Liver (tissue), 9 donors: ENCODE results near the gene POLR2B. TPM values are rescaled to one million over a fixed set of nuclear protein-coding genes. Genes with fewer than 3 reads are reported as not detected.
A peak's percentile ranks its signal among the peaks of the same experiment; 100 is the strongest.

Experiments
- DNase-seq: peaks from one replicate; pipeline ENCODE4 v3.0.0-alpha.2; 2017; ENCODE audit warnings: low spot score
- H3K27ac ChIP-seq, 2 donors: one replicate each; pipeline ENCODE4 v1.7.0; 2013; ENCODE audit warnings: inconsistent platforms in 2 of 2, low read length in 2 of 2, control low read depth in 1 of 2, low read depth in 1 of 2, mild to moderate bottlenecking in 1 of 2
- H3K27me3 ChIP-seq, 4 donors: one replicate each; pipeline versions ENCODE4 v1.6.1 to v1.7.0; 2013; ENCODE audit warnings: low read length in 3 of 4, inconsistent platforms in 1 of 4, mild to moderate bottlenecking in 1 of 4, moderate library complexity in 1 of 4; ENCODE audit not compliant: control insufficient read depth in 4 of 4, insufficient read depth in 4 of 4
- H3K36me3 ChIP-seq, 4 donors: one replicate each; pipeline versions ENCODE4 v1.6.1 to v1.7.0; 2013; ENCODE audit warnings: low read length in 3 of 4, mild to moderate bottlenecking in 3 of 4, low read depth in 1 of 4, moderate library complexity in 1 of 4; ENCODE audit not compliant: control insufficient read depth in 4 of 4, insufficient read depth in 3 of 4
- H3K4me1 ChIP-seq, 4 donors: one replicate each; pipeline versions ENCODE4 v1.6.1 to v1.7.0; 2013; ENCODE audit warnings: low read length in 3 of 4, mild to moderate bottlenecking in 3 of 4, moderate library complexity in 1 of 4; ENCODE audit not compliant: control insufficient read depth in 4 of 4, insufficient read depth in 4 of 4
- H3K4me3 ChIP-seq, 3 donors: one replicate each; pipeline versions ENCODE4 v1.6.1 to v1.7.0; 2013; ENCODE audit warnings: low read length in 3 of 3, control low read depth in 1 of 3, low read depth in 1 of 3, mild to moderate bottlenecking in 1 of 3
- H3K9ac ChIP-seq, 2 donors: one replicate each; pipeline ENCODE4 v1.7.0; 2013; ENCODE audit warnings: low read length in 2 of 2, mild to moderate bottlenecking in 2 of 2, moderate library complexity in 2 of 2, control low read depth in 1 of 2, low read depth in 1 of 2
- H3K9me3 ChIP-seq, 4 donors: one replicate each; pipeline versions ENCODE4 v1.6.1 to v1.7.0; 2013; ENCODE audit warnings: low read length in 3 of 4; ENCODE audit not compliant: control insufficient read depth in 4 of 4
- ATF3 ChIP-seq: IDR thresholded peaks from 2 replicates; pipeline ENCODE4 v1.6.1; 2016; ENCODE audit warnings: antibody characterized with exemption
- EGR1 ChIP-seq, 2 donors: IDR thresholded peaks; 2 replicates each; pipeline ENCODE4 v1.6.1; 2016 to 2018; ENCODE audit warnings: antibody characterized with exemption in 2 of 2, low read depth in 2 of 2
- FOXA1 ChIP-seq: IDR thresholded peaks from 2 replicates; pipeline ENCODE4 v1.6.1; 2016; ENCODE audit warnings: antibody characterized with exemption
- FOXA2 ChIP-seq: IDR thresholded peaks from 2 replicates; pipeline ENCODE4 v1.6.1; 2016; ENCODE audit warnings: antibody characterized with exemption
- GABPA ChIP-seq, 2 donors: IDR thresholded peaks in 1 of 2; conservative IDR thresholded peaks in 1 of 2; 2 replicates each; pipeline ENCODE4 v1.6.1; 2016; ENCODE audit warnings: antibody characterized with exemption in 2 of 2, mild to moderate bottlenecking in 1 of 2, moderate library complexity in 1 of 2
- HNF4A ChIP-seq, 2 donors: conservative IDR thresholded peaks; 2 replicates each; pipeline ENCODE4 v1.6.1; 2016; ENCODE audit warnings: antibody characterized with exemption in 2 of 2, mild to moderate bottlenecking in 2 of 2
- HNF4G ChIP-seq: IDR thresholded peaks from 2 replicates; pipeline ENCODE4 v1.6.1; 2016; ENCODE audit warnings: antibody characterized with exemption
- MAX ChIP-seq: IDR thresholded peaks from 2 replicates; pipeline ENCODE4 v1.6.1; 2016; ENCODE audit warnings: antibody characterized with exemption
- NR2F2 ChIP-seq: IDR thresholded peaks from 2 replicates; pipeline ENCODE4 v1.6.1; 2016; ENCODE audit warnings: antibody characterized with exemption
- RAD21 ChIP-seq, 2 donors: IDR thresholded peaks; 2 replicates each; pipeline ENCODE4 v1.6.1; 2016; ENCODE audit warnings: antibody characterized with exemption in 2 of 2, mild to moderate bottlenecking in 2 of 2
- REST ChIP-seq: IDR thresholded peaks from 2 replicates; pipeline ENCODE4 v1.6.1; 2016; ENCODE audit warnings: antibody characterized with exemption, mild to moderate bottlenecking
- RXRA ChIP-seq, 2 donors: IDR thresholded peaks; 2 replicates each; pipeline ENCODE4 v1.6.1; 2017 to 2018; ENCODE audit warnings: antibody characterized with exemption in 2 of 2, mild to moderate bottlenecking in 1 of 2
- TAF1 ChIP-seq: conservative IDR thresholded peaks from 2 replicates; pipeline ENCODE4 v1.6.1; 2016; ENCODE audit warnings: antibody characterized with exemption, mild to moderate bottlenecking
- YY1 ChIP-seq: IDR thresholded peaks from 2 replicates; pipeline ENCODE4 v1.6.1; 2016; ENCODE audit warnings: antibody characterized with exemption, mild to moderate bottlenecking
- ZBTB33 ChIP-seq: IDR thresholded peaks from 2 replicates; pipeline ENCODE4 v1.6.1; 2016; ENCODE audit warnings: antibody characterized with exemption
- WGBS: extraction: QIAGEN DNeasy Blood & Tissue Kit; methylation state at CpG from one replicate; pipeline ENCODE4 v1.1.7; 2013; 5-methylcytosine and 5-hydroxymethylcytosine counted together
- polyA plus RNA-seq, 2 donors: library from polyadenylated mRNA; stranded (reverse) in 1 of 2; unstranded in 1 of 2; fragments of 200-250 nt in 1 of 2; fragments of >200 nt in 1 of 2; fragmentation: Nextera tagmentation in 1 of 2; extraction: Ambion mirVana in 1 of 2; gene quantifications; one replicate each; pipeline versions ENCODE4 v1.2.1 to v1.2.3, GENCODE V29; 2013 to 2015
- total RNA-seq, 2 donors: library from RNA; depleted of rRNA; stranded (reverse); fragments of >200 nt; gene quantifications; one replicate each; pipeline ENCODE4 v1.2.3, GENCODE V29; 2014
- TF ChIP-seq, protein P1 (sequence below): fragments of 150-350 bp; IDR thresholded peaks from 2 replicates; pipeline ENCODE4 v1.5.1; 2017; ENCODE audit warnings: improper control_type of control experiment, low read depth, low read length; ENCODE audit not compliant: missing input control
- donor health status: healthy.
- donor health status: healthy.
- donor health status: healthy.
- donor health status: healthy.
- donor health status: healthy.

The POLR2B gene
- 10 to 100 TPM; 55.4 to 64.4 TPM for total RNA-seq
- polyA plus RNA-seq = 10 to 100 TPM; 16.6 to 24.6 TPM

- Histone ChIP-seq H3K4me1 (peaks cover 5 to 37% (median 22%) of the 10 kb centered on the region in 4 donors), H3K4me3 (peak within 1 kb of the TSS; percentile 93 to 100 (median 97)), H3K27me3 (no peaks in the 10 kb centered on the region), H3K9me3 (peaks cover 0 to 2% (median 0%) of the 10 kb centered on the region in 4 donors), H3K9ac (peak within 1 kb of the TSS; percentile 71 to 97), H3K27ac (peak within 1 kb of the TSS; percentile 88 to 93), H3K36me3 (peaks cover 1 to 3% (median 2%) of the 10 kb centered on the region in 4 donors)
- TF ChIP-seq FOXA1 (peak; percentile 26), REST (peak; percentile 86), TAF1 (peak; percentile 88), ZBTB33 (peak; percentile 97), HNF4A (conservative IDR thresholded peaks at IDR 0.05) (peak; percentile 34 to 38), HNF4G (no peak), NR2F2 (peak; percentile 87), EGR1 (IDR thresholded peaks at IDR 0.05; ENCODE audit: low read depth in 2 of 2) (peak in 1 of 2 donors; percentile 65), RXRA (IDR thresholded peaks at IDR 0.05) (peak; percentile 60 to 67), YY1 (peak; percentile 87), GABPA (IDR thresholded peaks at IDR 0.05 in 1 of 2, conservative IDR thresholded peaks at IDR 0.05 in 1 of 2) (peak in 1 of 2 donors; percentile 88), MAX (peak; percentile 88), ATF3 (no peak), RAD21 (IDR thresholded peaks at IDR 0.05) (no peak), FOXA2 (peak; percentile 8)
- TF ChIP-seq, protein P1, sequence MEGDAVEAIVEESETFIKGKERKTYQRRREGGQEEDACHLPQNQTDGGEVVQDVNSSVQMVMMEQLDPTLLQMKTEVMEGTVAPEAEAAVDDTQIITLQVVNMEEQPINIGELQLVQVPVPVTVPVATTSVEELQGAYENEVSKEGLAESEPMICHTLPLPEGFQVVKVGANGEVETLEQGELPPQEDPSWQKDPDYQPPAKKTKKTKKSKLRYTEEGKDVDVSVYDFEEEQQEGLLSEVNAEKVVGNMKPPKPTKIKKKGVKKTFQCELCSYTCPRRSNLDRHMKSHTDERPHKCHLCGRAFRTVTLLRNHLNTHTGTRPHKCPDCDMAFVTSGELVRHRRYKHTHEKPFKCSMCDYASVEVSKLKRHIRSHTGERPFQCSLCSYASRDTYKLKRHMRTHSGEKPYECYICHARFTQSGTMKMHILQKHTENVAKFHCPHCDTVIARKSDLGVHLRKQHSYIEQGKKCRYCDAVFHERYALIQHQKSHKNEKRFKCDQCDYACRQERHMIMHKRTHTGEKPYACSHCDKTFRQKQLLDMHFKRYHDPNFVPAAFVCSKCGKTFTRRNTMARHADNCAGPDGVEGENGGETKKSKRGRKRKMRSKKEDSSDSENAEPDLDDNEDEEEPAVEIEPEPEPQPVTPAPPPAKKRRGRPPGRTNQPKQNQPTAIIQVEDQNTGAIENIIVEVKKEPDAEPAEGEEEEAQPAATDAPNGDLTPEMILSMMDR = no peak
- under 1% methylated on average over 37 of the region's 37 CpGs for WGBS
- DNase-seq = peak; percentile 91
These were observed at the start of gene POLR2B for GRCh38 chr4:56978750-56979303. Gene POLR2B (plus strand): TSS chr4:56978896. CDS start chr4:56978986, 90 bp downstream.
